HL-60/S4 treated with retinoic acid at 250 ng/mL for 4 days and 3 days (cell line): ENCODE measurements around the gene TBC1D10B.
"Not testable (repeated sequence)": the region's sequence is repeated elsewhere in the genome, so short reads cannot be mapped to it uniquely, and the experiment has no call there.

Source experiments
- in situ Hi-C: fragments of 300-500 bp; cut with MboI; formaldehyde crosslinking; loops from 2 replicates; pipeline ENCODE4 v1.7.0; 2022; ENCODE audit warnings: low sequenced_read_pairs

The TBC1D10B gene

GRCh38 chr16:30398661-30399434 is 28.6 kb upstream of the TBC1D10B start:
- in situ Hi-C loops = no loop called here

- in situ Hi-C loops = no loop called here
Measured at GRCh38 chr16:30397776-30398660, 27.7 kb upstream of the TBC1D10B start.

- in situ Hi-C loops = no loop called here
Measured at GRCh38 chr16:30397056-30397455, 26.8 kb upstream of the TBC1D10B start.

- in situ Hi-C loops = not testable (repeated sequence)
Measured at GRCh38 chr16:30396627-30397026, 26.3 kb upstream of the TBC1D10B start.

GRCh38 chr16:30395992-30396585 is 25.8 kb upstream of the TBC1D10B start:
- in situ Hi-C loops = no loop called here

- in situ Hi-C loops = no loop called here
Measured at GRCh38 chr16:30395155-30395991, 25.1 kb upstream of the TBC1D10B start, which contains the start of gene ZNF48. TSS of gene ZNF48 (plus strand) at chr16:30395420. CDS start at chr16:30395795, 375 bp downstream.

- in situ Hi-C loops = no loop called here
Measured at GRCh38 chr16:30394592-30395154, 24.4 kb upstream of the TBC1D10B start.

- in situ Hi-C loops = no loop called here
Measured at GRCh38 chr16:30383521-30383920, 13.2 kb upstream of the TBC1D10B start.

- in situ Hi-C loops = no loop called here
Measured at GRCh38 chr16:30382111-30382881, 12.0 kb upstream of the TBC1D10B start, which contains the start of gene SEPTIN1. TSS of gene SEPTIN1 (minus strand) at chr16:30382561. CDS start at chr16:30382542, 19 bp downstream.

- in situ Hi-C loops = no loop called here
Measured at GRCh38 chr16:30381291-30382041, 11.2 kb upstream of the TBC1D10B start.

- in situ Hi-C loops = no loop called here
Measured at GRCh38 chr16:30380803-30381208, 10.5 kb upstream of the TBC1D10B start.

GRCh38 chr16:30380072-30380802 is 9.9 kb upstream of the TBC1D10B start:
- in situ Hi-C loops = no loop called here

- in situ Hi-C loops = no loop called here
Measured at GRCh38 chr16:30379158-30379783, 9.0 kb upstream of the TBC1D10B start.

GRCh38 chr16:30378236-30379157 is 8.2 kb upstream of the TBC1D10B start:
- in situ Hi-C loops = no loop called here

GRCh38 chr16:30377812-30378235 is 7.5 kb upstream of the TBC1D10B start:
- in situ Hi-C loops = no loop called here

GRCh38 chr16:30377050-30377811 is 6.9 kb upstream of the TBC1D10B start:
- in situ Hi-C loops = no loop called here
